Measurements from ENCODE around the gene FBLN2. TPM values are rescaled to one million over a fixed set of nuclear protein-coding genes. Genes with fewer than 3 reads are reported as not detected.

FBLN2 gene
- total and polyA plus RNA-seq, 10 of the 15 experiments (the other 5 are each of a cell fraction or from before 2014, with no cell fraction given): 0.03 to 0.41 (median 0.12) TPM; not detected in 2

GRCh38 chr3:13626915-13627460, 78.1 kb downstream of the FBLN2 start:
- Histone ChIP-seq H3K9ac (ENCODE audit: control insufficient read depth, insufficient read depth, low read length) (no peak overlapping the region), H3K79me2 (ENCODE audit: control insufficient read depth, insufficient read depth, low read length) (no peaks in the 10 kb centered on the region), H3K36me3 (ENCODE audit: control insufficient read depth in 2 of 2, insufficient read depth in 2 of 2, low read length in 1 of 2) (no peaks in the 10 kb centered on the region), H3K4me2 (ENCODE audit: control insufficient read depth, insufficient read depth) (no peak overlapping the region), H3K27me3 (replicated peaks in 1 of 2; ENCODE audit: control insufficient read depth in 2 of 2, insufficient read depth in 2 of 2, low read length in 1 of 2) (no peaks in the 10 kb centered on the region), H3K9me3 (replicated peaks; ENCODE audit: control insufficient read depth, insufficient read depth, low read length) (no peaks in the 10 kb centered on the region), H2AFZ (ENCODE audit: control insufficient read depth, low read depth, low read length) (no peak overlapping the region), H3K4me1 (ENCODE audit: control insufficient read depth, insufficient read depth, low read length) (no peaks in the 10 kb centered on the region), H3K4me3 (no peak overlapping the region), H4K20me1 (ENCODE audit: control insufficient read depth, insufficient read depth) (no peaks in the 10 kb centered on the region), H3K27ac (ENCODE audit: control insufficient read depth, insufficient read depth) (no peak overlapping the region)
- POLR2A ChIA-PET: no interaction called here
- SMC1A ChIA-PET (ENCODE audit: uncharacterized antibody, unreplicated experiment): interaction anchor here (0.7 kb wide), 1 partner anchor 13 kb away, joined by 3 read pairs; no protein-coding TSS in a partner anchor
- 30% methylated on average over 9 of the region's 9 CpGs for WGBS (ENCODE audit: insufficient coverage, insufficient replicate concordance, low lambda C conversion rate, missing lambda C conversion rate)
- ATAC-seq (no peak), DNase-seq (ENCODE audit: low read depth, low spot score) (no peak), FAIRE-seq (no peak)
- RAD21 ChIA-PET (ENCODE audit: unreplicated experiment): no interaction called here
- in situ Hi-C loops (cut with MboI) (no loop called here), intact Hi-C loops (cut with micrococcal nuclease; ENCODE audit: unreplicated experiment) (no loop called here)
- CTCF ChIA-PET: no interaction called here
- no TSS peak for BruUV-seq (replicated peaks)
- no peak for TF ChIP-seq BRCA1 (IDR thresholded peaks at IDR 0.05; ENCODE audit: low read depth, low read length)
- TF ChIP-seq RCOR1 (conservative IDR thresholded peaks at IDR 0.05; ENCODE audit: low read depth, low read length): no peak
- TF ChIP-seq FOS (IDR thresholded peaks at IDR 0.05; ENCODE audit: borderline replicate concordance, extremely low read depth, insufficient read length): no peak
- TF ChIP-seq, protein P1, sequence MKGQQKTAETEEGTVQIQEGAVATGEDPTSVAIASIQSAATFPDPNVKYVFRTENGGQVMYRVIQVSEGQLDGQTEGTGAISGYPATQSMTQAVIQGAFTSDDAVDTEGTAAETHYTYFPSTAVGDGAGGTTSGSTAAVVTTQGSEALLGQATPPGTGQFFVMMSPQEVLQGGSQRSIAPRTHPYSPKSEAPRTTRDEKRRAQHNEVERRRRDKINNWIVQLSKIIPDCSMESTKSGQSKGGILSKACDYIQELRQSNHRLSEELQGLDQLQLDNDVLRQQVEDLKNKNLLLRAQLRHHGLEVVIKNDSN (IDR thresholded peaks at IDR 0.05; ENCODE audit: borderline replicate concordance, extremely low read length, insufficient read depth, low read depth, low read length): no peak
- TF ChIP-seq E2F8 (IDR thresholded peaks at IDR 0.05; ENCODE audit: low read depth, partially characterized antibody): no peak
- no peak for TF ChIP-seq BCL11A (IDR thresholded peaks at IDR 0.05; ENCODE audit: low read depth, low read length)
- no peak for TF ChIP-seq IRF4 (IDR thresholded peaks at IDR 0.05; ENCODE audit: low read depth, low read length)
- TF ChIP-seq KLF5 (IDR thresholded peaks at IDR 0.05; ENCODE audit: partially characterized antibody): no peak
- no peak for TF ChIP-seq BCLAF1 (IDR thresholded peaks at IDR 0.05)
- TF ChIP-seq ZBTB11 (CRISPR knock-in tag; IDR thresholded peaks at IDR 0.05): no peak
- no peak for TF ChIP-seq BHLHE40 (IDR thresholded peaks at IDR 0.05; ENCODE audit: borderline replicate concordance in 1 of 2, low read depth in 2 of 2, low read length in 1 of 2)
- no peak for TF ChIP-seq SUPT20H (IDR thresholded peaks at IDR 0.05; ENCODE audit: borderline replicate concordance, control insufficient read depth, low read depth, low read length)
- TF ChIP-seq PAX8 (IDR thresholded peaks at IDR 0.05): no peak
- TF ChIP-seq CBX3 (IDR thresholded peaks at IDR 0.05; ENCODE audit: borderline replicate concordance, low read depth): no peak

Measured in GM12878 (cell line).